Kidney (tissue), 14 donors: Measurements from ENCODE around the gene SMARCAD1. TPM values are rescaled to one million over a fixed set of nuclear protein-coding genes. Genes with fewer than 3 reads are reported as not detected.

Source experiments
- DNase-seq, 5 donors: peaks; one replicate each; pipeline ENCODE4 v3.0.0-alpha.2; 2013 to 2020
- FAIRE-seq: peaks from 2 replicates; lab custom pipeline; 2012; peaks lifted over from hg19 to GRCh38; lab: Jason Lieb, UNC
- H3K27ac ChIP-seq, 2 donors: one replicate each; pipeline ENCODE4 v1.7.0; 2013; ENCODE audit warnings: low read depth in 2 of 2, low read length in 2 of 2, inconsistent platforms in 1 of 2
- H3K27me3 ChIP-seq: one replicate; pipeline ENCODE4 v1.7.1; 2013; ENCODE audit warnings: low read length, inconsistent platforms; ENCODE audit not compliant: control insufficient read depth, insufficient read depth
- H3K36me3 ChIP-seq, 3 donors: one replicate each; pipeline versions ENCODE4 v1.7.0 to v1.7.1; 2013; ENCODE audit warnings: low read length in 3 of 3, control low read depth in 1 of 3, inconsistent platforms in 1 of 3; ENCODE audit not compliant: insufficient read depth in 3 of 3, control insufficient read depth in 2 of 3
- H3K4me1 ChIP-seq, 3 donors: one replicate each; pipeline versions ENCODE4 v1.7.0 to v1.7.1; 2013; ENCODE audit warnings: low read length in 3 of 3, inconsistent platforms in 1 of 3, low read depth in 1 of 3; ENCODE audit not compliant: control insufficient read depth in 2 of 3, insufficient read depth in 2 of 3
- H3K4me3 ChIP-seq, 3 donors: one replicate each; pipeline versions ENCODE4 v1.7.0 to v1.8.1; 2013; ENCODE audit warnings: low read length in 3 of 3, control low read depth in 1 of 3, inconsistent platforms in 1 of 3
- H3K9ac ChIP-seq, 3 donors: one replicate each; pipeline versions ENCODE4 v1.7.0 to v1.7.1; 2013; ENCODE audit warnings: low read length in 3 of 3, control low read depth in 1 of 3, inconsistent platforms in 1 of 3
- H3K9me3 ChIP-seq, 3 donors: one replicate each; pipeline versions ENCODE4 v1.7.0 to v1.7.1; 2013; ENCODE audit warnings: low read length in 3 of 3, control low read depth in 1 of 3, inconsistent platforms in 1 of 3; ENCODE audit not compliant: control insufficient read depth in 2 of 3, insufficient read depth in 1 of 3
- CTCF ChIP-seq: IDR thresholded peaks from 3 replicates; pipeline ENCODE4 v1.5.1; 2012; ENCODE audit warnings: mild to moderate bottlenecking, moderate library complexity, borderline replicate concordance; ENCODE audit not compliant: insufficient read depth; ENCODE audit errors: extremely low read depth
- intact Hi-C: fragments of 100-400 bp; cut with DNase I; formaldehyde crosslinking; loops from one replicate; pipeline ENCODE4 v1.11.1; 2022
- polyA plus RNA-seq: library from polyadenylated mRNA; stranded (reverse); fragments of 350-450 nt; fragmentation: Illumina TruSeq; extraction: RNeasy Lipid Tissue Mini Kit (QIAGEN cat#74804); gene quantifications from one replicate; pipeline ENCODE4 v1.2.3, GENCODE V29; 2014; ENCODE audit warnings: low read depth, low replicate concordance; ENCODE audit not compliant: insufficient read depth
- total RNA-seq: library from RNA; stranded (reverse); fragmentation: NEBNext Ultra II Directional; extraction: Animal tissue kit (Norgen Biotek cat#: 25700); gene quantifications from one replicate; pipeline ENCODE4 v1.2.1, GENCODE V29; 2021
- donor health status: control.
- donor health status: control.
- donor health status: control.
- donor health status: control.
- donor health status: control.
- donor health status: DM: yes; HTN: yes; CAD: no.
- donor health status: Normal renal cell carcinoma (clear cell type).

The SMARCAD1 gene
- total and polyA plus RNA-seq, 2 donors from 2014 or later = 7.4 to 28.9 TPM

- FAIRE-seq (no peak), DNase-seq (no peak)
- no peak for TF ChIP-seq CTCF
- H3K4me3 ChIP-seq = no peak overlapping the region
- H3K27ac ChIP-seq = no peak overlapping the region
- H3K27me3 ChIP-seq = no peaks in the 10 kb centered on the region
- no peaks in the 10 kb centered on the region for H3K4me1 ChIP-seq
- intact Hi-C loops = no loop called here
- H3K9me3 ChIP-seq = no peaks in the 10 kb centered on the region
- H3K9ac ChIP-seq = no peak overlapping the region
- peaks cover 0 to 27% (median 4%) of the 10 kb centered on the region in 3 donors for H3K36me3 ChIP-seq
Observed at GRCh38 chr4:94274912-94275311, 67.2 kb downstream of the SMARCAD1 start.

GRCh38 chr4:94276204-94276603 lies 68.5 kb downstream of the SMARCAD1 start:
- no peaks in the 10 kb centered on the region for H3K4me1 ChIP-seq
- DNase-seq (no peak), FAIRE-seq (no peak)
- no peak overlapping the region for H3K27ac ChIP-seq
- no peaks in the 10 kb centered on the region for H3K9me3 ChIP-seq
- H3K4me3 ChIP-seq = no peak overlapping the region
- no peaks in the 10 kb centered on the region for H3K27me3 ChIP-seq
- no peak for TF ChIP-seq CTCF
- H3K36me3 ChIP-seq = peaks cover 0 to 34% (median 10%) of the 10 kb centered on the region in 3 donors
- intact Hi-C loops = no loop called here
- no peak overlapping the region for H3K9ac ChIP-seq

- FAIRE-seq (no peak), DNase-seq (no peak)
- H3K9me3 ChIP-seq = no peaks in the 10 kb centered on the region
- no peak overlapping the region for H3K9ac ChIP-seq
- no peaks in the 10 kb centered on the region for H3K27me3 ChIP-seq
- no peaks in the 10 kb centered on the region for H3K4me1 ChIP-seq
- intact Hi-C loops = no loop called here
- H3K4me3 ChIP-seq = no peak overlapping the region
- H3K36me3 ChIP-seq = peaks cover 0 to 31% (median 10%) of the 10 kb centered on the region in 3 donors
- TF ChIP-seq CTCF = no peak
- no peak overlapping the region for H3K27ac ChIP-seq
Observed at GRCh38 chr4:94277534-94277933, 69.9 kb downstream of the SMARCAD1 start.

GRCh38 chr4:94278781-94279180 lies 71.1 kb downstream of the SMARCAD1 start:
- no peak overlapping the region for H3K27ac ChIP-seq
- H3K4me3 ChIP-seq = no peak overlapping the region
- DNase-seq = no peak
- intact Hi-C loops = no loop called here
- TF ChIP-seq CTCF = no peak
- no peak overlapping the region for H3K9ac ChIP-seq
- no peaks in the 10 kb centered on the region for H3K4me1 ChIP-seq
- H3K27me3 ChIP-seq = no peaks in the 10 kb centered on the region
- no peaks in the 10 kb centered on the region for H3K9me3 ChIP-seq
- no peak for FAIRE-seq
- H3K36me3 ChIP-seq = peaks cover 0 to 30% (median 17%) of the 10 kb centered on the region in 3 donors
